Umbilical cord (tissue), 2 donors: Measurements from ENCODE around the gene BRMS1L. TPM values are rescaled to one million over a fixed set of nuclear protein-coding genes. Genes with fewer than 3 reads are reported as not detected.
"Not testable (repeated sequence)": the region's sequence is repeated elsewhere in the genome, so short reads cannot be mapped to it uniquely, and the experiment has no call there.

Experiments
- DNase-seq: peaks from one replicate; pipeline ENCODE4 v3.0.0-alpha.2; 2015; ENCODE audit warnings: low spot score
- total RNA-seq: library from RNA; depleted of rRNA; stranded (reverse); fragments of >200 nt; gene quantifications from one replicate; pipeline ENCODE4 v1.2.3, GENCODE V29; 2014; ENCODE audit warnings: low replicate concordance; ENCODE audit not compliant: insufficient read depth

Gene BRMS1L
- total RNA-seq, 1 donor from 2014 or later: 12.0 TPM

DNA sequence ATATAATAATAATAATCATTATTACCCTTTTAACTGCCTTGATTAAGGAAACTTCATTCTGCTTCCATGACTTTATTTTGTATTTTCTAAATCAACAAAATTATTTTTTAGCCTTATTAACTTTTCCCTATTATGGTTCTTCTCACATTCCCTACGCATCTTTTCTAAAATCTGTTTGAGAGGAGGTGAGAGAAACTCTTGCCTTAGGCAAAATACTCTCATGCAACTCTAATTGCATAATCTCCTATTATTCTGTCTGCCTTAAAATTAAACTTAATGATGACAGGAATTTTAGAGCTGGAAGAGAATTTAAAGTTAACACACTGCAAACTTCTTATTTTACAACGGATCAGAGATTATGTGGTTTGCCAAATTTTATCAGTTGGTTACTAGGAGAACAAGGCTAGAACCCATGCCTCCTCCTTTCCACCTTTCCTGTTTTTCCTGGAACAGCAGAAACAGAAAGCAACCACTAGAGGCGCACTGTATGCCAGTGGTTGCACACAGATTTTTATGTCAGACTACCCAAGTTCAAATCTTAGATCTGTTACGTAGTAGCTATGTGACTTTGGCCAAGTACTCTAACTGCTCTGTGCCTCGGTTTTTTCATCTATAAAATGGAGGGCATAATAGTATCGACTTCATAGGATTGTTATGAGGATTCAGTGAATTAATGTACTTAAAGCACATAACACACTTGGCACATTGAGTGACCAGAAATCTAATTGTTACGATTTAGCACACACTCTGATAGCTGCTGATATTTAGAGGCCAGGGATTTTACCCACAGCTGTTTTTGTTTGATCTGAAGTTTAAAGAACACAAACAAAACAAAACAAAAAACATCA is 4.3 kb upstream of the BRMS1L start:
- peak; percentile 38 for DNase-seq

DNA sequence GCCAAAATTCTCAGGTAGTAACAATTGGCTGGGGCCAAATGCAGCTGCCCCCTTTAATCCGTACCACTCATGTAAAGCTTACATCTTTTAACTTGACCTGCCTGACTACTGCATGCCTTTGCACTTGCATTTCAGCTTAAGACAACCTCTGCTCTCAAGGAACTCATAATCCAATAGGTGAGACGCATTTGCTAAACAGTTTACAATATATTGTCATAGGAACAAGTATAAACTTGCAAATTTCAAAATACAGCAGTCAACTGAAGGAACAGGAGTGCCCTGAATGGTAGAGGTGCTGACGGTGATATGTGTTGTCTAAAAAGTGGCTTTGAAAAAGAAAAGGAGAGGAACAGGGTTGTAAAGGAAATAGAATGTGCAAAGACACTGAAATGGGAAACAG is 3.6 kb upstream of the BRMS1L start:
- no peak for DNase-seq

DNA sequence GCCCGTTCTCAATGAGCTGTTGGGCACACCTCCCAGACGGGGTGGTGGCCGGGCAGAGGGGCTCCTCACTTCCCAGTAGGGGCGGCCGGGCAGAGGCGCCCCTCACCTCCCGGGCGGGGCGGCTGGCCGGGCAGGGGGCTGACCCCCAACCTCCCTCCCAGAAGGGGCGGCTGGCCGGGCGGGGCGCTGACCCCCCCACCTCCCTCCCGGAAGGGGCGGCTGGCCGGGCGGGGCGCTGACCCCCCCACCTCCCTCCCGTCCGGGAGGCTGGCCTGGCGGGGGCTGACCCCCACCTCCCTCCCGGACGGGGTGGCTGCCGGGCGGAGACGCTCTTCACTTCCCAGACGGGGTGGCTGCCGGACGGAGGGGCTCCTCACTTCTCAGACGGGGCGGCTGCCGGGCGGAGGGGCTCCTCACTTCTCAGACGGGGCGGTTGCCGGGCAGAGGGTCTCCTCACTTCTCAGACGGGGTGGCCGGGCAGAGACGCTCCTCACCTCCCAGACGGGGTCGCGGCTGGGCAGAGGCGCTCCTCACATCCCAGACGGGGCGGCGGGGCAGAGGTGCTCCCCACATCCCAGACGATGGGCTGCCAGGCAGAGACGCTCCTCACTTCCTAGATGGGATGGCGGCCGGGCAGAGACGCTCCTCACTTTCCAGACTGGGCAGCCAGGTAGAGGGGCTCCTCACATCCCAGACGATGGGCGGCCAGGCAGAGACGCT is 1.5 kb upstream of the BRMS1L start:
- DNase-seq: not testable (repeated sequence)

DNA sequence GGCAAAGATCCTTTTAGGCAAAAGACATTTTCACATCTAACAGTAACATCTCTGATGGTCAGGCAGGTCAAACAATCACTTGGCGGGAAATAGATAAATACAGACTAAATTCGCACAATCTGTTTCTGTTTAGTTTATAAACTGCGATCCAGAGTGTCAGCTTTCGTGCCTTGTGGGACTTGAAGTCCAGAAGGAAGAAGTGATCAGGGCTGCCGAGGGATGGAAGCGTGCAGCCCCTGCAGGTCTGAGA is 245 bp upstream of the BRMS1L start:
- no peak for DNase-seq

DNA sequence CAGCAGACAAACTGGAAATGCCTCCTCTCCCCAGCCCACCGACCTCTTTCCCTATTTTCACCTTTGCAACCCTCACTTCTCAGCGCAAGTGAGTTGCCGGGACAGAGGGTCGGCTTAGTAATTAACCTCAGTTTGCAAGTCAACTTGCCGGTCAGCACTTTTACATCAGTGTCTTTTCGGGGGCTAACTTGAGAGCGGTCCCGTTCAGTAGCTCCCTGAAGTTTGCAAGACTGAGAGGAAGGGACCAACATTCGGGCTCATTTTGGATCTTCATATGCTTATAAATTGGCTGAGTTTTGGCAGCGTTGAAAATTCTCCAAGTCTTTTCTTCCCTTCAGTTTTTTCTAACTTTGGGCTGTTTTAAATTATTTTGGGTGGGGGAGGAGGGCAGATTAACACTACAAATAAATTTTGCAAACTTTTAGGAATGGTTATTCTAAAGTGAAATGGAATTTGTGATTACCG is 846 bp downstream of the BRMS1L start:
- no peak for DNase-seq

DNA sequence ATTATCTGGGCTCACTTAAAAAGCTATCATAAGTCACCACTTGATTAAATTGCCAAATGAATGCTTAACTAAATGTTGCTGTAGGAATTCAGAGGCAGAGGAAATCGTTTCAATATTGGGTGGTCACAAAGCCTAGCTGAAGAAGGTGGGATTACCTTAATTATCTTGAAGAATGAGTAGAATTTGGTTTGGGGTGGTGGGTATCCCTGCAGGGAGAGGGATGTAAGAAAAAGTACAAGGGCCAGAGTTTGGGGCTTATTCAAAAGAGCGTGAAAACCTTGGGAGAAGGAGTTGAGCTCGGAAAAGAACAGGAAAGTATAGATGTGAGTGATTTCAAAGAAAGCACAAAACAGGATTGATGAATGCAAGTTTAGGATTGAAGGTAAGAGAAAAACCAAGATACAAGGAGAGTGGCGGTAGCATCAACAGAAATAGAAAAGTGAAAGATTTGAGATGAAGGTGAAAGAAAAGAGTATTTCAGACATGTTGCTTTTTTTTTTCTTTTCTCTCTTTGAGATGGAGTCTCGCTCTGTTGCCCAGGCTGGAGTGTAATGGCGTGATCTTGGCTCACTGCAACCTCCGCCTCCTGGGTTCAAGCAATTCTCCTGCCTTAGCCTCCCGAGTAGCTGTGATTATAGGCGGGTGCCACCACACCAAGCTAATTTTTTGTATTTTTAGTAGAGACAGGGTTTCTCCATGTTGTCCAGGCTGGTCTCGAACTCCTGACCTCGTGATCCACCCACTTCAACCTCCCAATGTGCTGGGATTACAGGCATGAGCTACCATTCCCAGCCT is 1.7 kb downstream of the BRMS1L start:
- no peak for DNase-seq

DNA sequence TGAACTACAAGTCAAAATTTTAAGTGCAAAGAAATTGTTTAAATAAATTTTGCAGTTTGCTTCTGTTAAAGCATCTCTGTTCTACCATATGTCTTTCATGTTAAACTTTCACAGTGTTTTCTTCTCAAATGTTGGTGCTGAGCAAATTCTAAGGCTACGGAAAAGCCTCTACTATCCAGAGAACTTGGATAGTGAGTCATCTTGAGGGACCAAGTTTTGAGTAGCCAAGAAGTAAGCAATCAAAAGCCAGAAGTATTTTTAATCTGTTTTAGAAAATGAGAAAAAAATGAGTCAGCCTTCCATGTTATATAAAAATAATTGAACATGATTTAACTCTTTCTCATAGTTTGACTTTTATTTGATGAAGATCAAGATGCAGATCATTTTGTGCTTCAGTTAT is 3.3 kb downstream of the BRMS1L start:
- no peak for DNase-seq

DNA sequence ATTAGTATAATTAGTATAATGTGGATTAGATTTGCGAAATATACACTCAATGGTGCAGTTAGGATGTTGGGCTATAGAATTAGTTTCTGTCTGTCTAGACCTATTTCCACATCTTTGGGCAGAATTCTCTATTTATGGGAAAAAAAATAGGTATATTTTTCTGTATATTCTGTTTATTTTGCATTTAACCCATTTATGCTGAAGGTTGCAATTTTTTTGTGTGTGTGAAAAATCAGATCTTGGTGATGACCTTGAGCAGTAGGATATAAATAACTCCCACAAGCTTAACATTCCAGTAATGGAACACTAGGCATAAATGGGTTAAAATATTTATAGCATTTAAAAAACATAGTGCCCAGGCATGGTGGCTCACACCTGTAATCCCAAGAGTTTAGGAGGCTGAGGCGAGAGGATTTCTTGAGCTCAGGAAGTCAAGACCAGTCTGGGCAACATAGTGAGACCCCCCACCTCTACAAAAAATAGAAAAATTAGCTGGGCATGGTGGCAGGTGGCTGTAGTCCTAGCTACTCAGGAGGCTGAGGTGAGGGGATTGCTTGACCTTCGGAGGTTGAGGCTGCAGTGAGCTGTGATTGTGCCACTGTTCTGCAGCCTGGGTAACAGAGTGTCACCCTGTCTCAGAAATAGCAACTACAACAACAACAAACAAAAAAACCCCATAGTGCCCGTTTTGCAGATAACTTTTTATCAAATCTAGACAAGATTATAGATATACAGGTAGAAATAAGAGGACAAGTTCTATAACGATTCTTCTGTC is 9.3 kb downstream of the BRMS1L start:
- no peak for DNase-seq

DNA sequence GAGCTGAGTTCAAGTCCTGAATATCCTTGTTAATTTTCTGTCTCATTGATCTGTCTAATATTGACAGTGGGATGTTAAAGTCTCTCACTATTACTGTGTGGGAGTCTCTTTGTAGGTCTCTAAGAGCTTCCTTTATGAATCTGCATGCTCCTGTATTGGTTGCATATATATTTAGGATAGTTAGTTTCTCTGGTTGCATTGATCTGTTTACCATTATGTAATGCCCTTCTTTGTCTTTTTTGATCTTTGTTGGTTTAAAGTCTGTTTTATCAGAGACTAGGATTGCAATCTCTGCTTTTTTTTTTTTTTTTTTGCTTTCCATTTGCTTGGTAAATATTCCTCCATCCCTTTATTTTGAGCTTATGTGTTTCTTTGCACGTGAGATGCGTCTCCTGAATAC is 15.6 kb downstream of the BRMS1L start:
- DNase-seq: not testable (repeated sequence)

DNA sequence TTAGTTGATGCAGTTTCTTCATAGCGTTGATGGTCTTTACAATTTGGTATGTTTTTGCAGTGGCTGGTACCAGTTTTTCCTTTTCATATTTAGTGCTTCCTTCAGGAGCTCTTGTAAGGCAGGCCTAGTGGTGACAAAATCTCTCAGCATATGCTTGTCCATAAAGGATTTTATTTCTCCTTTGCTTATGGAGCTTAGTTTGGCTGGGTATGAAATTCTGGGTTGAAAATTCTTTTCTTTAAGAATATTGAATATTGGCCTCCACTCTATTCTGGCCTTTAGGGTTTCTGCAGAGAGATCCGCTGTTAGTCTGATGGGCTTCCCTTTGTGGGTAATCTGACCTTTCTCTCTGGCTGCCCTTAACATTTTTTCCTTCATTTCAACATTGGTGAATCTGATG is 16.1 kb downstream of the BRMS1L start:
- DNase-seq: not testable (repeated sequence)

DNA sequence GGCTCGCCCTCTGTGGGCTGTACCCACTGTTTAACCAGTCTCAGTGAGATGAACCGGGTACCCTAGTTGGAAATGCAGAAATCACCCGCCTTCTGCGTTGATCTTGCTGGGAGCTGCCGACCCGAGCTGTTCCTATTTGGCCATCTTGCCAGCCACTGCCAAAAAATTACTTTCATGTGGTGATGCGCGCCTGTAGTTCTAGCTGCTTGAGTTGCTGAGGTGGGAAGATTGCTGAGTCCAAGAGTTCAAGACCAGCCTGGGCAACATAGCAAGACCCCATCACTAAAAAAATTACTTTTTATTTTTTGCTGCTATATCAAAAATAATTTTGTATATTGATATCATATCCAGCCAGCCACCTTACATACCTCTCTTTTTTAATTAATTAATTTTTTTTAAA is 18.4 kb downstream of the BRMS1L start:
- DNase-seq: no peak

DNA sequence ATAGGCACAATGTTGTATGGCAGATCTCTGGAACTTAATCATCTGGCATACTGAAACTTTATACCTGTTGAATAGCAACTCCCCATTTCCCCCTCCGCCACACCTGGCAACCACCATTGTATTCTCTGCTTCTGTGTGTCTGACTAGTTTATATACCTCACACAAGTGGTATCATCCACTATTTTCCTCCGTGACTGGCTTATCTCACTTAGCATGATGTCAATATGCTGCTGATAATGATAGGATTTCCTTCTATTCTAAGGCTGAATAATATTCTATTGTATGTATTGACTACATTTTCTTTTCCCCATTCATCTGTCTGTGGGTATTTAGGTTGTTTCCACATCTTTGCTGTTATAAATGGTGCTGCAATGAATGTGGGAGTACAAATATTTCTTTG is 21.5 kb downstream of the BRMS1L start:
- DNase-seq: no peak

DNA sequence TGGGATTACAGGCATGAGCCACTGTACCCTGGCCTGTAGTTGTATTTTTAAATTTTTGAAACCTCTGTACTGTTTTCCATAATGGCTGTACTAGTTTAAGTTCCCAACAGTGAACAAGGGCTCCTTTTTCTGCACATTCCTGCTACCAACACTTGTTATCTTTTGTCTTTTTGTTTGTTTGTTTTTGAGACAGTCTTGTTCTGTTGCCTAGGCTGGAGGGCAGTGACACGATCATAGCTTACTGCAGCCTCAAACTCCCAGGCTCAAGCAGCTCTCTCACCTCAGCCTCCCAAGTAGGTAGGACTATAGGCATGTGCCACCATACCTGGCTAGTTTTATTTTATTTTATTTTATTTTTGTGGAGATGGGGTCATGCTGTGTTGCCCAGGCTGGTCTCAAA is 23.0 kb downstream of the BRMS1L start:
- no peak for DNase-seq

DNA sequence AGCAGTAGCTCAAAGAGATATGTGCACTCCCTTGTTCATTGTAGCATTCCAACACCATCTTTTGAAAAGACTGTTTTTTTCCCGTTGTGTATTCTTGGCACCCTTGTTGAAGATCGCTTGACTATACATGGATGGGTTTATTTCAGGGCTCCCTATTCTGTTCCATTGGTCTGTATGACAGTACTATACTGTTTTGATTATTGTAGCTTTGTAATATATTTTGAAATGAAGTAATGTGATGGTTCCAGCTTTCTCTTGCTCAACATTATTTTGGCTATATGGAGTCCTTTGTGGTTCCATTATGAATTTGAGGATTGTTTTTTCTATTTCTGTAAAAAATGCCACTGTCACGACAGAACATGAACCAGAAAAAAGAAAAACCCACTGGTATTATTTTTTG is 25.7 kb downstream of the BRMS1L start:
- DNase-seq: no peak

DNA sequence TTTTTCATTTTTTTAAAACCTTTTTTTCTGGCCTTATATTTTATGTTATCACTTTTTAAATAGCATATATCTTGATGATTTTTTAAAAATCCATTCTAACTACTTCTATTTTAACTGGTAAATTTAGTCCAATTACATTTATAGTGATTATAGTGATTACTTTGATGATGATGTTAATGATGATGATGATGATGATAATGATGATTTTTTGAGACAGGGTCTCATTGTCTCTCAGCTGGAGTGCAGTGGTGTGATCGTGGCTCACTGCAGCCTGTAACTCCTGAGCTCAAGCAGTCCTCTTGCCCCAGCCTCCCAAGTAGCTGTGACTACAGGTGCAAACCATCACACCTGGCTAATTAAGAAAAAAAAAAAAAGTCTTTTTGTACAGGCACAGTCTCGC is 27.1 kb downstream of the BRMS1L start:
- no peak for DNase-seq

DNA sequence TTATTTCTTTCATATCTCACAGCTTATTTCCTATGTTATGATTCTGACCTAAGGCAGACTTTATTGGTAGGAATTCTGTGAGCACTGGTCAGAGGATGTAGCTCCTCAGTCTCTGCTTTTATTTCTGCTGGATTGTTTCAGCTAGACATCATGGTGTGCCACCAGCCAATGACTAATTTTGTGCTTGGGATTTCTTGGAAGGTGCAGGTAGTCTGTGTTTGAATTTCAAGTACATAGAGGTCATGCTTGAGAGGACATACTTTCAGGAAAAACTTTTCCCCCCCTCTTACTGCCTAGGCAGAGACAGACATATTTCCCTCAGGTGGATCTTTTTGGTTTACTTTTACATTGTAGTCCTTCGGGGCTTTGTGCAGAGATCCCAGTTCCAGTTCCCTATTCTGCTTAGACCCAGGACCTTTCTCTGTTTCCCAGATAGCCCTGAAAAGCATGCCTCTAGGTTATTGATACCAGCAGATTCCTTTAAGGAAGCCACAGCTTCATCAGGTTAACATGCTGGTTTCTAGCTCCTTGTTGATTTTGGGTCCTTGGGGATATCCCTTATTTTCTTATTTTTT is 28.6 kb downstream of the BRMS1L start:
- no peak for DNase-seq

DNA sequence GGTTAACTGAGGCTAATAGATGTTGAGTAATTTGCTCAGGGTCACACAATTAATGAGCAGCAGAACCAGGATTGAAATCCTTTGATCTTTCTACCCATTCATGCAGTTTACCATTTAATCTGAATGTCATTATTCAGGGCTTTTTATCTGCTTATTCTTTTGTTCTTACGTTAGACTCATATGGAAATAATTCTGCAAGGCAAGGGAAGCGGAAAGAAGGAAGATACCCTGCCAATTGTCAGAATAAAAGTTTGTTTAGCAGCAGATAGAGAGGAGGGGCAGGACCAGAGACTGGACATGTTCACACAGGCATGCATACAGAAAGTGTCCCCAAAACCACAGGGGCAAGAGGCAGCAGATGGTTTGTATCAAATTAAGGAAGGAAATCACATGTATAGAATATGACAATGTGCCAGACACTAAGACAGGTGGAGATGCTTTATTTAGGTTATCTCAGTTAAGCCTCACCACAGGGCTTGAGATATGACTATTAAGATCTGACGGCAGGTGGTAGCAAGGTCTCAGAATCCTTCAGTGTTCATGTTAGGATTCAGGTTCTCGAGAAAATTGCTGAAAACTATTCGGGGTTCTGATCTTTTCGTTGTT is 29.8 kb downstream of the BRMS1L start:
- DNase-seq: no peak

DNA sequence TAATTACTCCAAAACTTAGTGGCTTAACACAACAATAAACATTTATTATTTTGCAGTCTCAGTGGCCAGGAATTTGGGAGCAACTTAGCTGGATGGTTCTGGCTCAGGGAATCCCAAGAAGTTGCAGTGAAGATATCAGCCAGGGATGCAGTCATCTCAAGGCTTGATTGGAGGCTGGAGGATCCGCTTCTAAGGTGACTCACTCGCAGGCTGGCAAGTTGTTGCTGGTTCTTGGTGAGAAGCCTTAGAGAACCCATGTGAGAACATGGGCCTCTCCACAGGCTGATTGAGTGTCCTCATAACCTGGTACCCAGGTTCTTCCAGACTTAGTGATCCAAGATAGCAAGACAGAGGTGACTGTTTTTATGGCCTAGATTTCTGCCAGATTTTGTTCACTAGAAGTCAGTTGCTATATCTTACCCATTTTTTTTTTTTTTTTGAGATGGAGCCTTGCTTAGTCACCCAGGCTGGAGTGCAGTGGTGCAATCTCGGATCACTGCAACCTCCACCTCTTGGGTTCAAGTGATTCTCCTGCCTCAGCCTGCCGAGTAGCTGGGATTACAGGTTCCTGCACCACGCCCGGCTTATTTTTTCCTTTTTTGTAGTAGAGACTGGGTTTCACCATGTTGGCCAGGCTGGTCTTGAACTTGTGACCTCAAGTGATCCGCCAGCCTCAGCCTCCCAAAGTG is 32.5 kb downstream of the BRMS1L start:
- no peak for DNase-seq

DNA sequence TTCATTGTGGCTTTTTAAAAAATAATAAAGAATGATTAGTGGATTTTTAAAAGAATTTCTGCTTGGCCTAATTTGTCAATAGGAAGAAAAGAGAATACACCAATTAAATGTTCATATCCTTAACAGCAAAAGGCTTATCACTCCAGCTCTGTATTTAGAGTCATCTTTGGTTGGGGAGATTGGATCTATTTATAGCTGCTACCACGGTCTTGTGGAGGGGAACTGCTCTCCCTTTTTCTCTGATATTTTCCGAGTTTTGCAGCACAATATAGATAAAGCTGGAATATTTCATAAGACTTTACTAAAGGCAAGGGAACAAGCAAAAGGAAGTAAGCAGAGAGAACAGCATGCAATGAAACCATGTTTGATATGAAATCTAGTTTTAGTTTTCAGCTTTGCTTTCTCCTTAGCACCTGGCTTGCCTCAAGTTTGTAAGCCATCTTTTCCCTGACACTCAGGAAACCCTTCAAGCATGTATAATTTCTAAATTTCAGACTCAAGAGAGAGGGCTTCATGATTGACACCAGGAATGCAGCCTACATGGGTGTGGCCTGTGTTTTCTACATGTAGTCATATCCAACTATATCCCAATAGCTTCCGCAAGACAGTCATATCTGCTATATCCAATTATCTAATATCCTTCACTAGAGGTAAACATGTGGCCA is 35.2 kb downstream of the BRMS1L start:
- DNase-seq: peak; percentile 18
